CD4-positive, alpha-beta T cell treated with Interferon alpha-2 for 1 hour (primary cell): ENCODE measurements around the gene TMEM165.
"Not testable (repeated sequence)": the region's sequence is repeated elsewhere in the genome, so short reads cannot be mapped to it uniquely, and the experiment has no call there.

Source experiments
- DNase-seq, 2 donors: peaks; one replicate each; pipeline ENCODE4 v3.0.0-alpha.2; 2020 to 2022

The TMEM165 gene

GRCh38 chr4:55395529-55396307, at the start of gene TMEM165:
Gene TMEM165, plus strand, starts transcription at chr4:55395957. Its CDS starts 233 bp downstream, at chr4:55396190.
- peak; percentile 83 to 89 for DNase-seq

GRCh38 chr4:55345980-55346850, 49.5 kb upstream of the TMEM165 start, which contains the start of gene SRD5A3:
Gene SRD5A3, plus strand, starts transcription at chr4:55346242. Its CDS starts 95 bp downstream, at chr4:55346337.
- DNase-seq = peak; percentile 76 to 84

GRCh38 chr4:55346851-55347255, 48.9 kb upstream of the TMEM165 start:
- no peak for DNase-seq

GRCh38 chr4:55347610-55348228, 48.0 kb upstream of the TMEM165 start:
- no peak for DNase-seq

GRCh38 chr4:55348466-55348865, 47.3 kb upstream of the TMEM165 start:
- DNase-seq = no peak

- not testable (repeated sequence) for DNase-seq
Observed at GRCh38 chr4:55350870-55351269, 44.9 kb upstream of the TMEM165 start.

GRCh38 chr4:55351824-55352223, 43.9 kb upstream of the TMEM165 start:
- no peak for DNase-seq

- DNase-seq = no peak
Observed at GRCh38 chr4:55352726-55353125, 43.0 kb upstream of the TMEM165 start.

- DNase-seq = not testable (repeated sequence)
Observed at GRCh38 chr4:55353228-55353747, 42.5 kb upstream of the TMEM165 start.

GRCh38 chr4:55354648-55355047, 41.1 kb upstream of the TMEM165 start:
- no peak for DNase-seq

GRCh38 chr4:55355555-55355954, 40.2 kb upstream of the TMEM165 start:
- no peak for DNase-seq

GRCh38 chr4:55356991-55357461, 38.7 kb upstream of the TMEM165 start:
- no peak for DNase-seq

- DNase-seq = no peak
Observed at GRCh38 chr4:55358246-55358645, 37.5 kb upstream of the TMEM165 start.

- no peak for DNase-seq
Observed at GRCh38 chr4:55358668-55359067, 37.1 kb upstream of the TMEM165 start.

- DNase-seq = no peak
Observed at GRCh38 chr4:55359397-55359916, 36.3 kb upstream of the TMEM165 start.

- DNase-seq = not testable (repeated sequence)
Observed at GRCh38 chr4:55362938-55363337, 32.8 kb upstream of the TMEM165 start.

GRCh38 chr4:55363691-55364351, 31.9 kb upstream of the TMEM165 start:
- DNase-seq = no peak

GRCh38 chr4:55364691-55365344, 30.9 kb upstream of the TMEM165 start:
- DNase-seq = no peak

GRCh38 chr4:55365345-55365728, 30.4 kb upstream of the TMEM165 start:
- DNase-seq = no peak

GRCh38 chr4:55366621-55367020, 29.1 kb upstream of the TMEM165 start:
- DNase-seq = no peak

GRCh38 chr4:55367084-55367722, 28.6 kb upstream of the TMEM165 start:
- DNase-seq = no peak
